Heart left ventricle (tissue), 16 donors: ENCODE measurements around the gene ACOT13. TPM values are rescaled to one million over a fixed set of nuclear protein-coding genes. Genes with fewer than 3 reads are reported as not detected.
"Not testable (repeated sequence)": the region's sequence is repeated elsewhere in the genome, so short reads cannot be mapped to it uniquely, and the experiment has no call there.

Source experiments
- ATAC-seq, 4 donors: fragments of 200-7000 bp; cut with Tn5 transposase; one replicate each; pipeline ENCODE4 v1.9.1; 2020 to 2022; ENCODE audit warnings: moderate library complexity in 4 of 4, mild to moderate bottlenecking in 3 of 4, moderate number of reproducible peaks in 1 of 4
- DNase-seq, 5 donors: peaks; one replicate each; pipeline ENCODE4 v3.0.0-alpha.2; 2020
- H3K27ac ChIP-seq, 12 donors: fragments of 200-600 bp; sonication (generic) in 4 of 12; one replicate each; pipeline versions ENCODE4 v1.5.0 to v1.8.0; 2016 to 2022; ENCODE audit warnings: mild to moderate bottlenecking in 2 of 12
- H3K27me3 ChIP-seq, 9 donors: fragments of 200-600 bp; sonication (generic) in 2 of 9; one replicate each; pipeline versions ENCODE4 v1.5.1 to v1.8.0; 2016 to 2022; ENCODE audit warnings: mild to moderate bottlenecking in 3 of 9
- H3K36me3 ChIP-seq, 9 donors: fragments of 200-600 bp; sonication (generic) in 2 of 9; one replicate each; pipeline versions ENCODE4 v1.5.0 to v1.8.0; 2018 to 2022; ENCODE audit warnings: mild to moderate bottlenecking in 2 of 9
- H3K4me1 ChIP-seq, 12 donors: fragments of 200-600 bp; sonication (generic) in 4 of 12; one replicate each; pipeline versions ENCODE4 v1.5.0 to v1.8.0; 2016 to 2022; ENCODE audit warnings: mild to moderate bottlenecking in 3 of 12
- H3K4me3 ChIP-seq, 12 donors: fragments of 200-600 bp; sonication (generic) in 4 of 12; one replicate each; pipeline versions ENCODE4 v1.5.0 to v1.8.0; 2017 to 2022; ENCODE audit warnings: mild to moderate bottlenecking in 9 of 12, moderate library complexity in 4 of 12
- H3K9me3 ChIP-seq, 12 donors: fragments of 200-600 bp; sonication (generic) in 4 of 12; one replicate each; pipeline versions ENCODE4 v1.5.0 to v1.8.0; 2016 to 2022; ENCODE audit warnings: mild to moderate bottlenecking in 1 of 12
- CTCF ChIP-seq, 12 donors: fragments of 200-600 bp; sonication (generic) in 4 of 12; IDR thresholded peaks; one replicate each; pipeline versions ENCODE4 v1.5.0 to v1.8.0; 2018 to 2022; ENCODE audit warnings: antibody characterized with exemption in 12 of 12, mild to moderate bottlenecking in 5 of 12
- POLR2A ChIP-seq, 2 donors: fragments of 450-650 bp; IDR thresholded peaks; one replicate each; pipeline ENCODE4 v1.6.1; 2017; ENCODE audit warnings: antibody characterized with exemption in 2 of 2, mild to moderate bottlenecking in 2 of 2, moderate library complexity in 2 of 2
- WGBS, 4 donors: extraction: QIAGEN DNeasy Blood & Tissue Kit in 2 of 4; methylation state at CpG; one replicate each; pipeline versions ENCODE4 v1.1.5 to v1.1.7; 2013 to 2018; 5-methylcytosine and 5-hydroxymethylcytosine counted together
- intact Hi-C, 10 donors: fragments of 100-400 bp; cut with DNase I; formaldehyde crosslinking; loops; one replicate each; pipeline versions ENCODE4 v1.11.1 to v1.14.2; 2022
- polyA plus RNA-seq, 2 donors: library from polyadenylated mRNA; stranded (reverse); fragments of 200-250 nt; gene quantifications; one replicate each; pipeline ENCODE4 v1.2.3, GENCODE V29; 2013
- total RNA-seq, 9 donors: library from RNA; depleted of rRNA in 2 of 9; stranded (reverse); fragments of >200 nt in 2 of 9; fragmentation: NEBNext Ultra II Directional in 3 of 9; extraction: Animal tissue kit (Norgen Biotek cat#: 25700) in 3 of 9; gene quantifications; one replicate each; pipeline versions ENCODE4 v1.1.0 to v1.2.4, GENCODE V29; 2016 to 2023
- donor health status: ischemic (EF 13 %, LVEDD 7.1; RV severe dilation, severe dysfunction).
- donor health status: healthy with polysubstance abuse.
- donor health status: DM: no; HTN: yes; CAD: no.
- donor health status: DM: no; HTN: no; CAD: no.
- donor health status: ischemic (EF 25% LVEDD 6.9; RV normal size, moderate dysfunction).
- donor health status: ischemic (EF 25% LVEDD 5.7; RV mildly dilated, moderate dysfunction).
- donor health status: healthy.
- donor health status: DM: yes; HTN: yes; CAD: no.
- donor health status: ischemic (EF 35%, LVEDD 5.7; RV mildly dilated, moderate dysfunction).
- donor health status: nonischemic (EF 11% LVEDD 7.7; RV severe dilation, severe dysfunction).
- donor health status: DM: yes; HTN: yes; CAD: no.
- donor health status: PGD.
- donor health status: ischemic (EF 29% LVEDD 5.4; RV normal size, mild dysfunction).
- donor health status: nonischemic (EF 23%, LVEDD 6.1; RV moderate dilation, normal function).

The ACOT13 gene
- total and polyA plus RNA-seq, 11 donors: 21.6 to 160 (median 55.3) TPM

GRCh38 chr6:24752503-24752902 lies 85.6 kb downstream of the ACOT13 start:
- WGBS, 4 donors: 59 to 69% (median 65%) methylated on average over 2 of the region's 2 CpGs
- H3K9me3 ChIP-seq: no peaks in the 10 kb centered on the region
- DNase-seq: no peak
- H3K4me3 ChIP-seq: no peak overlapping the region
- peaks cover 0 to 32% (median 0%) of the 10 kb centered on the region in 12 donors for H3K4me1 ChIP-seq
- no peak for ATAC-seq
- H3K27me3 ChIP-seq: no peaks in the 10 kb centered on the region
- no peak overlapping the region for H3K27ac ChIP-seq
- no peak for TF ChIP-seq CTCF (IDR thresholded peaks at IDR 0.05)
- TF ChIP-seq POLR2A (IDR thresholded peaks at IDR 0.05): no peak
- no peaks in the 10 kb centered on the region for H3K36me3 ChIP-seq
- intact Hi-C loops: no loop called here

DNA sequence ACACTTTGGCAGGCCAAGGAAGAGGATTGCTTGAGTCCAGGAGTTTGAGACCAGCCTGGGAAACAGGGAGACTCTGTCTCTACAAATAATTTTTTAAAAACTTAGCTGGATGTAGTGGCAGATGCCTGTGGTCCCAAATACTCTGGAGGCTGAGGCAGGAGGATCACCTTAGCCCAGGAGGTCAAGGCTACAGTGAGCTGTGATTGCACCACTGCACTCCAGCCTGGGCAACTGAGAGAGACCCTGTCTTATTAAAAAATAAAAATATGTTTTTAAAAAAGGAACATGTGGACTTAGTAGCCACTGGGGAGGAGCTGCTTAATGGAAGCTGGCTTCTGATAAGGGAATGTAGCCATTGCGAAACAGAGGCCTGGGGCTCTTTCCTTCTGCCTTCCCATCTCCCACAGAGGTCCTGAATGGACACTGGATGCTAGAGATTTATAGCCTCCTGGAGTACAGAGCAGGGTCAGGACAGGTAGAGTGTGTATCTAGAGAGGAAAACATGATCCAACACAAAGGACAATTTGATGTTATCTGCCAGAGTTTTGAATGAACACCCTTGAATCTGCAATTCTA lies 86.1 kb downstream of the ACOT13 start:
- TF ChIP-seq POLR2A (IDR thresholded peaks at IDR 0.05) (no peak), CTCF (IDR thresholded peaks at IDR 0.05) (no peak)
- DNase-seq: no peak
- Histone ChIP-seq H3K4me3 (no peak overlapping the region), H3K27ac (no peak overlapping the region), H3K27me3 (no peaks in the 10 kb centered on the region), H3K36me3 (no peaks in the 10 kb centered on the region), H3K9me3 (no peaks in the 10 kb centered on the region), H3K4me1 (peaks cover 0 to 28% (median 0%) of the 10 kb centered on the region in 12 donors)
- WGBS, 4 donors: 88 to 95% (median 91%) methylated on average over 1 of the region's 1 CpG
- ATAC-seq: no peak
- intact Hi-C loops: no loop called here

DNA sequence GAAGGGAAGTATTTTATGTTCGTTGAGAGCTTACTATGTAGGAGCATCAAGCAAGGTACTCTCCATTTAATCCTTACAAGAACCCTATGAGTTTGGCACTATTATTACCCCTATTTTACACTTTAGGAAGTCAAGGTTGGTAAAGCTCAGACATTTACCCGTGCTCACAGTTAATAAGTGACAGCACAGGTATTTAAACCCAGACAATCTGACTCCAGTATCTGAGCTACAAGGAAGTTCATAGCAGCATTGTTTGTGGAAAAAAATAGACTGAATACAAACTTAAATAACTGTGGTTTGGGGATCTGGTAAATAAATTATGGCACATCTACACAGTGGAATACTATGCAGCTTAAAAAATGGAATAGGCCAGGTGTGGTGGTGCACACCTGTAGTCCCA lies 86.7 kb downstream of the ACOT13 start:
- no peak for ATAC-seq

DNA sequence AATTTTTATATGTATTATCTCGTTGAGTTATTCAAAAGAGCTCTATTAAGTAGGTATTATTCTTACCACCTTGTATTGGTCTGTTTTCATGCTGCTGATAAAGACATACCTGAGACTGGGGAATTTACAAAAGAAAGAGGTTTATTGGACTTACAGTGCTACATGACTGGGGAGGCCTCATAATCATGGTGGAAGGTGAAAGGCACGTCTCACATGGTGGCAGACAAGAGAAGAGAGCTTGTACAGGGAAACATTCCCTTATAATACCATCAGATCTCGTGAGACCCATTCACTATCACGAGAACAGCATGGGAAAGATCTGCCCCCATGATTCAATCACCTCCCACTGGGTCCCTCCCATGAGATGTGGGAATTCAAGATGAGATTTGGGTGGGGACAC lies 87.5 kb downstream of the ACOT13 start:
- H3K4me3 ChIP-seq, ATAC-seq, DNase-seq, H3K36me3 ChIP-seq, H3K27me3 ChIP-seq, intact Hi-C loops, H3K9me3 ChIP-seq, H3K27ac ChIP-seq: not testable (repeated sequence)
- peaks cover 0 to 16% (median 0%) of the 10 kb centered on the region in 12 donors for H3K4me1 ChIP-seq
- 81 to 84% (median 82%) methylated on average over 4 of the region's 4 CpGs for WGBS, 4 donors

More for the DNA sequence above, 86.7 kb downstream of the ACOT13 start:
- intact Hi-C loops: no loop called here
- Histone ChIP-seq H3K27me3 (no peaks in the 10 kb centered on the region), H3K27ac (no peak overlapping the region), H3K9me3 (no peaks in the 10 kb centered on the region), H3K36me3 (no peaks in the 10 kb centered on the region), H3K4me3 (no peak overlapping the region), H3K4me1 (peaks cover 0 to 22% (median 0%) of the 10 kb centered on the region in 12 donors)
- 85 to 96% (median 86%) methylated on average over 2 of the region's 2 CpGs for whole genome bisulfite sequencing, 4 donors
- TF ChIP-seq POLR2A (IDR thresholded peaks at IDR 0.05) (no peak), CTCF (IDR thresholded peaks at IDR 0.05) (no peak)
- no peak for DNase-seq

Other genes starting within 250 kb of the ACOT13 start
- under 1 TPM; 0.39 to 0.99 (median 0.85) TPM for gene GPLD1, start 177.5 kb upstream of the ACOT13 start, total RNA-seq
- under 1 TPM; 0.18 to 0.34 TPM for gene GPLD1, start 177.5 kb upstream of the ACOT13 start, polyA plus RNA-seq
- 10 to 100 TPM; 16.6 to 35.5 (median 20.6) TPM for gene ALDH5A1, start 172.1 kb upstream of the ACOT13 start, total RNA-seq
- gene ALDH5A1, start 172.1 kb upstream of the ACOT13 start, polyA plus RNA-seq: 1 to 10 TPM; 3.0 to 8.9 TPM
- under 1 TPM in 3 of 9 donors, not detected in 6; 0.05 TPM for gene KIAA0319, start 20.9 kb upstream of the ACOT13 start, total RNA-seq
- gene KIAA0319, start 20.9 kb upstream of the ACOT13 start, polyA plus RNA-seq: not detected
- gene TDP2, start 178 bp upstream of the ACOT13 start, total RNA-seq: 10 to 100 TPM; 14.0 to 33.4 (median 25.1) TPM
- gene TDP2, start 178 bp upstream of the ACOT13 start, polyA plus RNA-seq: 10 to 100 TPM; 21.3 to 35.8 TPM
- 10 to 100 TPM; 20.8 to 92.8 (median 40.7) TPM for gene C6orf62, start 52.1 kb downstream of the ACOT13 start, total RNA-seq
- gene C6orf62, start 52.1 kb downstream of the ACOT13 start, polyA plus RNA-seq: 10 to 100 TPM; 28.9 to 48.0 TPM
- gene GMNN, start 107.9 kb downstream of the ACOT13 start, total RNA-seq: 10 to 100 TPM in 2 of 9 donors, 1 to 10 TPM in 7; 4.5 to 12.9 (median 6.8) TPM
- gene GMNN, start 107.9 kb downstream of the ACOT13 start, polyA plus RNA-seq: 10 to 100 TPM in 1 of 2 donors, 1 to 10 TPM in 1; 4.7 to 19.2 TPM
- gene ARMH2, start 131.8 kb downstream of the ACOT13 start, total RNA-seq: not detected
- gene ARMH2, start 131.8 kb downstream of the ACOT13 start, polyA plus RNA-seq: not detected